Esophagus muscularis mucosa (tissue), 4 donors: Measurements from ENCODE around the gene CYFIP2. TPM values are rescaled to one million over a fixed set of nuclear protein-coding genes. Genes with fewer than 3 reads are reported as not detected.
A peak's percentile ranks its signal among the peaks of the same experiment; 100 is the strongest.

ENCODE experiments used
- DNase-seq: peaks from one replicate; pipeline ENCODE4 v3.0.0-alpha.2; 2017; ENCODE audit errors: extremely low spot score
- H3K27ac ChIP-seq, 4 donors: fragments of 200-600 bp; sonication (generic); replicated peaks in 1 of 4; 1 replicate in 3 of 4; 2 replicates in 1 of 4; pipeline ENCODE4 v1.5.1; 2016 to 2019; ENCODE audit warnings: mild to moderate bottlenecking in 1 of 4
- H3K27me3 ChIP-seq, 4 donors: fragments of 200-600 bp; sonication (generic); one replicate each; pipeline versions ENCODE4 v1.5.1 to v1.6.0; 2016 to 2019
- H3K36me3 ChIP-seq, 4 donors: fragments of 200-600 bp; sonication (generic); one replicate each; pipeline ENCODE4 v1.5.1; 2016 to 2019
- H3K4me1 ChIP-seq, 4 donors: fragments of 200-600 bp; sonication (generic); one replicate each; pipeline ENCODE4 v1.5.1; 2016 to 2019
- H3K4me3 ChIP-seq, 4 donors: fragments of 200-600 bp; sonication (generic); 1 replicate in 2 of 4; 2 replicates in 2 of 4; pipeline ENCODE4 v1.5.1; 2016 to 2019; ENCODE audit warnings: mild to moderate bottlenecking in 4 of 4, moderate library complexity in 1 of 4
- H3K9me3 ChIP-seq, 4 donors: fragments of 200-600 bp; sonication (generic); 1 replicate in 3 of 4; 2 replicates in 1 of 4; pipeline ENCODE4 v1.5.1; 2016 to 2019
- CTCF ChIP-seq, 3 experiments: fragments of 200-600 bp in 2 of 3; fragments of 450-650 bp in 1 of 3; sonication (generic) in 2 of 3; IDR thresholded peaks; one replicate each; pipeline ENCODE4 v1.5.1; 2017 to 2019; ENCODE audit warnings: antibody characterized with exemption in 3 of 3, mild to moderate bottlenecking in 2 of 3, moderate library complexity in 1 of 3
- EP300 ChIP-seq: sonication (generic); formaldehyde crosslinking; IDR thresholded peaks from one replicate; pipeline ENCODE4 v1.6.1; 2017; ENCODE audit warnings: antibody characterized with exemption
- POLR2A ChIP-seq: fragments of 450-650 bp; IDR thresholded peaks from one replicate; pipeline ENCODE4 v1.6.1; 2017; ENCODE audit warnings: antibody characterized with exemption, moderate library complexity, mild to moderate bottlenecking, low read depth
- POLR2AphosphoS5 ChIP-seq, 2 donors: sonication (generic); formaldehyde crosslinking; IDR thresholded peaks; one replicate each; pipeline ENCODE4 v1.6.1; 2017; ENCODE audit warnings: antibody characterized with exemption in 2 of 2
- WGBS: methylation state at CpG from one replicate; pipeline ENCODE4 v1.1.5; 2018; 5-methylcytosine and 5-hydroxymethylcytosine counted together
- intact Hi-C: fragments of 100-400 bp; cut with DNase I; formaldehyde crosslinking; loops from one replicate; pipeline ENCODE4 v1.15.1; 2023
- total RNA-seq, 4 donors: library from RNA; depleted of rRNA; stranded (reverse); fragments of >200 nt; gene quantifications; one replicate each; pipeline versions ENCODE4 v1.1.0 to v1.2.1, GENCODE V29; 2016

Gene CYFIP2
- total RNA-seq, 4 donors from 2014 or later, result 12.6 to 24.9 (median 14.6) TPM

DNA sequence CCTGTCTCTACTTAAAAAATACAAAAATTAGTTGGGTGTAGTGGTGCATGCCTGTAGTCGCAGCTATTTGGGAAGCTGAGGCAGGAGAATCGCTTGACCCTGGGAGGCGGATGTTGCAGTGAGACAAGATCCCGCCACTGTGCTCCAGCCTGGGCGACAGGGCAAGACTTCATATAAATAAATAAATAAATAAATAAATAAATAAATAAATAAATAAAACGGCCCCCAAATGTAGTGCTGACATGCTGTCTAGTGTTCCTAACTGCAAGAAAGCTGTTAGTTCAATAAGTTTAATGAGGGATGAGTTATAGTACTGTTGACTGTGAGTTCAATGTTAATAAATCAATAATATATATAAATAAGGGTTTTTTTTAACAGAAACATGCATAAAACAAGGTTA lies 7.5 kb upstream of the CYFIP2 start:
- Histone ChIP-seq H3K27me3 (no peaks in the 10 kb centered on the region), H3K4me1 (peaks cover 0 to 3% (median 0%) of the 10 kb centered on the region in 4 donors), H3K9me3 (no peaks in the 10 kb centered on the region), H3K36me3 (no peaks in the 10 kb centered on the region), H3K27ac (no peak overlapping the region), H3K4me3 (no peak overlapping the region)
- DNase-seq, result no peak
- intact Hi-C loops, result no loop called here
- TF ChIP-seq POLR2AphosphoS5 (IDR thresholded peaks at IDR 0.05), result no peak
- no peak for TF ChIP-seq CTCF (IDR thresholded peaks at IDR 0.05)
- 91% methylated on average over 6 of the region's 6 CpGs for WGBS

- Histone ChIP-seq H3K36me3 (no peaks in the 10 kb centered on the region), H3K27ac (no peak overlapping the region), H3K9me3 (no peaks in the 10 kb centered on the region), H3K4me3 (no peak overlapping the region), H3K27me3 (no peaks in the 10 kb centered on the region), H3K4me1 (no peaks in the 10 kb centered on the region)
- no peak for DNase-seq
- WGBS, result 87% methylated on average over 4 of the region's 4 CpGs
- TF ChIP-seq EP300 (no peak), POLR2AphosphoS5 (IDR thresholded peaks at IDR 0.05) (no peak)
- intact Hi-C loops, result loop anchor here (10.0 kb wide), 1 partner anchor 115 kb away; the partner anchor contains the start of gene MED7
Observed at GRCh38 chr5:157259699-157260098, 6.2 kb upstream of the CYFIP2 start.

DNA sequence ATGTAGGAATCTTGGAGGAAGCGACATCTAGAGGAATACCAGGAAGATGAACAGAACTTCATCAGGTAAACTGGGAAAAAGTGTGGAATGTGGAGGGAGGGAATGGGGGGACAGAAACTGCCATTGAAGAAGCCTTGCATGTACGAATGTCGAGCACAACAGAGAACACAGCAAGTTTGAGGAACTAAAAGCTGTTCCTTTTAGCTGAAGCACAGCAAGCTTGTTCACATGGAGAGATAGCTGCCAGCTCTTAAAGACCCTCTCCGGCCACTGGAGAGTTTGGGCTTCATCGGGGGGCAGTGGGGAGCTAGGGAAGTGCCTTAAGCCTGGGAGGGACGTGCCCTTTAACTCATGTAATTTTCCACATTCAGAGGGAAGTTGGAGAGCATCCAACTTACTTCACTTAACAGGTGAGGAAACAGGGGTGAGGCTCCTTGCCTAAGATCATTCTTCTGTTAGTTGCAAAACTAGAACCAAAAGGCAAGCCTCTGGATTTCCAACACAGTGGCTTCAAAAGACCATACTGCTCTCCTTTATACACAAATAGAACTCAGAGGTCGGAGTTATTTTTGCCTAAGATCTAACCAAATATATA lies 2.3 kb upstream of the CYFIP2 start:
- intact Hi-C loops, result loop anchor here (10.0 kb wide), 1 partner anchor 119 kb away; the partner anchor contains the start of gene MED7
- H3K9me3 ChIP-seq, result no peaks in the 10 kb centered on the region
- WGBS, result 75% methylated on average over 7 of the region's 7 CpGs
- H3K27me3 ChIP-seq, result peaks cover 0 to 6% (median 0%) of the 10 kb centered on the region in 4 donors
- H3K36me3 ChIP-seq, result no peaks in the 10 kb centered on the region
- H3K4me1 ChIP-seq, result peaks cover 13 to 21% (median 16%) of the 10 kb centered on the region in 4 donors
- no peak overlapping the region for H3K27ac ChIP-seq
- H3K4me3 ChIP-seq, result no peak overlapping the region
- TF ChIP-seq POLR2AphosphoS5 (IDR thresholded peaks at IDR 0.05), result no peak
- TF ChIP-seq POLR2A, result no peak
- TF ChIP-seq CTCF (IDR thresholded peaks at IDR 0.05), result no peak
- TF ChIP-seq EP300, result no peak
- peak; percentile 72 for DNase-seq

DNA sequence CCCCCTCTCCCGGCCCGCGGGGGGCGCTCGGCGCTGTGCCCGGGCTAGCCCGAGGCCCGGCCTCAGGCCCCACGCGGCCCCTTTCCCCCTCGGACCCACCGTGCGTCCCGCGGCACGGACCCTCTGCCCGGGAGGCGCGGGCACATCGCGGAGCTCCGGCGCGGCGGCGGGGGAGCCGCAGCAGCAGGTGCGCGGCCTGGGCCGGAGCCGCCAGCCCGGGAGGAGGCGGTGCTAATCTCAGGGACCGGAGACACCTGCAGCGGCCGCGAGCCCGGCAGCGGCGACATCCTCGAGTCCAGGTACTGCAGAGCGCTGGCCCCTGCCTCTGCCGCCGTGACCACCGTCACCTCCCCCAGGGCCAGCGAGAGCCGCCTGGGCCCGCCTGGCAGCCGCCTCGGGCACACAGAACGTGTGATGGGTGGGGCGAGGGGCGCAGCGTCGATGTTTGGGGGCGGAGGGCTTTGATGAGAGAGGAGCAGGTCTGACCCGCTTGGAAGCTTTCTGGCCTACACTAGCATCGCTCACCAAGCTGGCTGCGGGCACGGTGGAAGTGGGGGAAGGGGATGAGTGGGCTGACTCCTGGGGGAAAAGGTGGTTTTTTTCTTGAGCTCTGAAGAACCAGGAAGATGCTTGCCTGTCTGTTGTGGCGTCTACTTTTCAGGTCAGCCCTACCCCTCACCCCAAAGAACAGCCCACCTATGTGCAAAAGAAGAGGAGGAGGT lies 524 bp downstream of the CYFIP2 start:
- no peaks in the 10 kb centered on the region for H3K9me3 ChIP-seq
- peak overlapping the region; percentile 65 to 97 (median 83) for H3K4me3 ChIP-seq
- H3K27ac ChIP-seq, result peak overlapping the region in 1 of 4 donors; percentile 36
- H3K27me3 ChIP-seq, result peaks cover 0 to 6% (median 0%) of the 10 kb centered on the region in 4 donors
- H3K36me3 ChIP-seq, result no peaks in the 10 kb centered on the region
- WGBS, result 26% methylated on average over 11 of the region's 62 CpGs
- H3K4me1 ChIP-seq, result peaks cover 16 to 21% (median 18%) of the 10 kb centered on the region in 4 donors
- peak; percentile 39 for DNase-seq
- intact Hi-C loops, result loop anchor here (10.0 kb wide), 1 partner anchor 122 kb away; the partner anchor contains the start of gene MED7
- no peak for TF ChIP-seq POLR2A
- no peak for TF ChIP-seq EP300

GRCh38 chr5:157267025-157267424 lies 1.1 kb downstream of the CYFIP2 start:
- intact Hi-C loops, result loop anchor here (10.0 kb wide), 1 partner anchor 122 kb away; the partner anchor contains the start of gene MED7
- Histone ChIP-seq H3K27ac (no peak overlapping the region), H3K4me1 (peaks cover 16 to 22% (median 19%) of the 10 kb centered on the region in 4 donors), H3K4me3 (peak overlapping the region in 3 of 4 donors; percentile 65 to 97 (median 84)), H3K36me3 (no peaks in the 10 kb centered on the region), H3K9me3 (no peaks in the 10 kb centered on the region), H3K27me3 (peaks cover 0 to 6% (median 0%) of the 10 kb centered on the region in 4 donors)
- WGBS, result 88% methylated on average over 3 of the region's 3 CpGs
- no peak for DNase-seq
- TF ChIP-seq POLR2A (no peak), EP300 (no peak), POLR2AphosphoS5 (IDR thresholded peaks at IDR 0.05) (no peak), CTCF (IDR thresholded peaks at IDR 0.05) (no peak)
